Activated naive CD4-positive, alpha-beta T cell treated with anti-CD3 and anti-CD28 coated beads, Interleukin-2, amount 10 ng/mL, durations not matched to agents 7 days and 5 days (primary cell): ENCODE data around the gene DSG1.
"Not testable (repeated sequence)": the region's sequence is repeated elsewhere in the genome, so short reads cannot be mapped to it uniquely, and the experiment has no call there.

ENCODE experiments used
- CTCF ChIA-PET: fragments of 350-600 bp; sonication (Branson Sonifier 250); formaldehyde crosslinking; loops from one replicate; lab custom pipeline; 2021; ENCODE audit warnings: antibody characterized with exemption; lab: Charles Lee
- DNase-seq: peaks from one replicate; pipeline ENCODE4 v3.0.0-alpha.2; 2020
- H3K27ac Mint-ChIP-seq: one replicate; pipeline ENCODE4 v1.8.0; 2021; ENCODE audit warnings: mild to moderate bottlenecking, moderate library complexity, mixed read lengths
- H3K27me3 Mint-ChIP-seq: one replicate; pipeline ENCODE4 v1.8.0; 2021; ENCODE audit warnings: mild to moderate bottlenecking, mixed read lengths
- H3K36me3 Mint-ChIP-seq: one replicate; pipeline ENCODE4 v1.8.0; 2021; ENCODE audit warnings: mixed read lengths
- H3K4me1 Mint-ChIP-seq: one replicate; pipeline ENCODE4 v1.8.0; 2021; ENCODE audit warnings: mixed read lengths
- H3K4me3 Mint-ChIP-seq: one replicate; pipeline ENCODE4 v1.8.0; 2021; ENCODE audit warnings: mild to moderate bottlenecking, moderate library complexity, mixed read lengths
- H3K9me3 Mint-ChIP-seq: one replicate; pipeline ENCODE4 v1.8.0; 2021; ENCODE audit warnings: mixed read lengths

The DSG1 gene

GRCh38 chr18:31317860-31318259 lies at the start of gene DSG1:
Gene DSG1 (plus strand): TSS chr18:31318160. CDS start chr18:31318301, 141 bp downstream.
- no peaks in the 10 kb centered on the region for H3K27me3 Mint-ChIP-seq
- no peak within 1 kb of the TSS for H3K4me3 Mint-ChIP-seq
- H3K9me3 Mint-ChIP-seq: no peaks in the 10 kb centered on the region
- H3K27ac Mint-ChIP-seq: no peak within 1 kb of the TSS
- H3K4me1 Mint-ChIP-seq: no peaks in the 10 kb centered on the region
- no peaks in the 10 kb centered on the region for H3K36me3 Mint-ChIP-seq
- CTCF ChIA-PET: interaction anchor here (0.6 kb wide), 1 partner anchor 1669 kb away, joined by 4 read pairs; no protein-coding TSS in a partner anchor
- no peak for DNase-seq

- Mint-ChIP-seq H3K36me3 (no peaks in the 10 kb centered on the region), H3K4me1 (no peaks in the 10 kb centered on the region), H3K9me3 (no peaks in the 10 kb centered on the region), H3K4me3 (no peak overlapping the region), H3K27me3 (no peaks in the 10 kb centered on the region), H3K27ac (no peak overlapping the region)
- CTCF ChIA-PET: no interaction called here
- DNase-seq: no peak
These were observed 49.0 kb upstream of the DSG1 start for GRCh38 chr18:31268985-31269406.

GRCh38 chr18:31269566-31269965 lies 48.4 kb upstream of the DSG1 start:
- H3K4me1 Mint-ChIP-seq: no peaks in the 10 kb centered on the region
- CTCF ChIA-PET: no interaction called here
- no peaks in the 10 kb centered on the region for H3K9me3 Mint-ChIP-seq
- no peaks in the 10 kb centered on the region for H3K27me3 Mint-ChIP-seq
- no peaks in the 10 kb centered on the region for H3K36me3 Mint-ChIP-seq
- no peak overlapping the region for H3K27ac Mint-ChIP-seq
- H3K4me3 Mint-ChIP-seq: no peak overlapping the region
- no peak for DNase-seq

DNA sequence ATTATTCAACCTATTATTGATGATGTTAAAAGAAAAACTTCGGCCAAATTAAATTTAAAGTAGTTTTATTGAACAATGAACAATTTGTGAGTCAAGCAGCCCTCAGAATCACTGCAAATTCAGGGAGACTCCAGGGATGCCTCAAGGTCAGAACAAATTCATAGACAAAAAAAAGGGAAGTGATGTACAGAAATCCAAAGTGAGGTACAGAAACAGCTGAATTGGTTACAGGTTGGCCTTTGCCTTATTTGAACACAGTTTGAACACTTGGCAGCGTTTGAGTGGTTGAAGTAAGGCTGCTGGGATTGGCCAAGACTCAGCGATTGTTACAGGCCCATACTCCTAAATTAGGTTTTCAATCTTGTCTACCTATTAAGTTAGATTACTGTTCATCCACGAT lies 47.4 kb upstream of the DSG1 start:
- no peak overlapping the region for H3K27ac Mint-ChIP-seq
- CTCF ChIA-PET: no interaction called here
- no peaks in the 10 kb centered on the region for H3K27me3 Mint-ChIP-seq
- no peaks in the 10 kb centered on the region for H3K4me1 Mint-ChIP-seq
- H3K36me3 Mint-ChIP-seq: no peaks in the 10 kb centered on the region
- DNase-seq: no peak
- no peaks in the 10 kb centered on the region for H3K9me3 Mint-ChIP-seq
- no peak overlapping the region for H3K4me3 Mint-ChIP-seq

- H3K4me1 Mint-ChIP-seq: no peaks in the 10 kb centered on the region
- H3K27ac Mint-ChIP-seq: no peak overlapping the region
- DNase-seq: no peak
- CTCF ChIA-PET: no interaction called here
- H3K9me3 Mint-ChIP-seq: no peaks in the 10 kb centered on the region
- H3K36me3 Mint-ChIP-seq: no peaks in the 10 kb centered on the region
- no peaks in the 10 kb centered on the region for H3K27me3 Mint-ChIP-seq
- no peak overlapping the region for H3K4me3 Mint-ChIP-seq
These were observed 44.0 kb upstream of the DSG1 start for GRCh38 chr18:31273812-31274527.

- DNase-seq: no peak
- Mint-ChIP-seq H3K4me1 (no peaks in the 10 kb centered on the region), H3K36me3 (no peaks in the 10 kb centered on the region), H3K27me3 (no peaks in the 10 kb centered on the region), H3K27ac (no peak overlapping the region), H3K4me3 (no peak overlapping the region), H3K9me3 (no peaks in the 10 kb centered on the region)
- CTCF ChIA-PET: no interaction called here
These were observed 43.0 kb upstream of the DSG1 start for GRCh38 chr18:31274931-31275330.

DNA sequence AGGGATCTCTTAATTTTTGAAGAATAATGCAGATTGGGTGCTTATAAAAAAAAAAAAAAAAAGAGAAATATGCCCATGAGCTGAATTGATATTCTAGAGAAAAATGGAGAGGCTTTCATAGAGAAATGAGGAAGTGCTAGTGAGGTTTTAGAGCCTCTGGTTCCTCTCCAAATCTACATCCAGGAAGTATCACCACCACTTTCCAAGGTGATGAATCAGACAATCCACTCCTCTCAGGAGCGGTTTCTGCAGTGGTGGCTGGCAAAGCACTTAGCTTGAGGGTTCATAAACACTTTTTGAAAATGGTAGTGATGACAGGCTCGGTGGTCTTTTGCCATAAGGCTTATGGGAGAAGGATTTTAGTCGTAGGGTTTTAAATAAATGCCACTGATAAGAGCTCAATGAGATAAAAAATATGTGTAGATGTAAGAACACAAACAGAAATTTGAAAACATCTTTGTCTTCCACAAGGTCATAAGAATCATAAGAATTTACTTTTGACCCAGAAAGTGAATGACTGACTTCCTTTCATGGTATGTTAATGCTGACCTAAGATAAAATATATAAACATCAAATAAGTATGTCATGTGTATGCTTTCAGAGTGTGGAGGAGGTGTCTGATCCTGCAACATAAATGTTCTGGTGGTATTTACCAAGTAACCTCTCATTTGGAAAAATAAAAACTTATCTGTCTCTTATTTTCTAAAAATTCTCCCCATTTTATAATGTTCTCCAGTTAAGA lies 42.1 kb upstream of the DSG1 start:
- DNase-seq: no peak
- no peak overlapping the region for H3K4me3 Mint-ChIP-seq
- no peak overlapping the region for H3K27ac Mint-ChIP-seq
- no peaks in the 10 kb centered on the region for H3K4me1 Mint-ChIP-seq
- H3K9me3 Mint-ChIP-seq: no peaks in the 10 kb centered on the region
- H3K27me3 Mint-ChIP-seq: no peaks in the 10 kb centered on the region
- no peaks in the 10 kb centered on the region for H3K36me3 Mint-ChIP-seq
- CTCF ChIA-PET: no interaction called here

DNA sequence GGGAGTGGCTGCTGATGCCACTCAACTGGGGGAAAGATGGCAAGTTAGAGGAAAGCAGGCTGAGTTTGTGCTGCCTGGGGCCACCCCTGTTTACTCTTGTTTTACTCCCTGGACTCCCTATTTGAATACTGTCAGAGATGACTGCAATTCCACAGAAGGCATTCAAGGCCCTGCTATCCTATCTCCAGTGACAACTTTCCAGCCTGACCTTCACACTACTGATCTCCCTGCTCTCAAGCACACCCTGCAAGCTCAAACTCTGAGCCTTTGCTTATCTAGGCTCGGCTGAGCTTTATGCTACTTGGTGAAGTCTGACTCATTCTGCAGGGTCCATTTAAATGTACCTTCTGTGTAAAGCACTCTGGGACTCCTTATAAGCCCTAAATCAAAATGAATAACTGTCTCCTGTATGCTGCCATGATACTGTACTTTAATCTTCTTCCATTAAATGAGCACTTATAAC lies 39.3 kb upstream of the DSG1 start:
- Mint-ChIP-seq H3K9me3 (no peaks in the 10 kb centered on the region), H3K27me3 (no peaks in the 10 kb centered on the region), H3K4me1 (no peaks in the 10 kb centered on the region), H3K4me3 (no peak overlapping the region), H3K36me3 (no peaks in the 10 kb centered on the region), H3K27ac (no peak overlapping the region)
- no peak for DNase-seq
- CTCF ChIA-PET: no interaction called here

DNA sequence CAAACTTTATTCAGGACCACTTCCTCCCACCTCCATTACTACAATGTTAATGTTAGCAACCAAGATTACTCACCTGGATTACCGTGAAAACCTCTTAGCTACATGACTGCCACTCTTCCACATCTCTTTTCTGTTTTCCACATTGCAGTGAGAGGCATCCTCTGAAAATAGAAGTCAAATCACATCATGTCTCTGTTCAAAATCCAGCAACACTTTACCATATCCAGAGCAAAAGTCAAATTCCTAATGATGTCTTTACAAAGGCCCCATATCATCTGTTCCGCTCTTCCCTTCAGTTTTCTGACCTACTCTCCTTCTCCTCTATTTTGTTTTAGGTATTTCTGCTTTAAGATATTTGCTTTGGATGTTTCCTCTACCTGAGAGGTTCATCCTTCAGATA lies 37.5 kb upstream of the DSG1 start:
- no peak for DNase-seq
- Mint-ChIP-seq H3K4me3 (no peak overlapping the region), H3K27ac (no peak overlapping the region), H3K27me3 (no peaks in the 10 kb centered on the region), H3K9me3 (no peaks in the 10 kb centered on the region), H3K4me1 (no peaks in the 10 kb centered on the region), H3K36me3 (no peaks in the 10 kb centered on the region)
- CTCF ChIA-PET: no interaction called here

GRCh38 chr18:31281437-31281836 lies 36.5 kb upstream of the DSG1 start:
- Mint-ChIP-seq H3K4me1 (no peaks in the 10 kb centered on the region), H3K36me3 (no peaks in the 10 kb centered on the region), H3K4me3 (no peak overlapping the region), H3K9me3 (peaks cover 5% of the 10 kb centered on the region), H3K27ac (no peak overlapping the region), H3K27me3 (no peaks in the 10 kb centered on the region)
- CTCF ChIA-PET: no interaction called here
- DNase-seq: no peak

GRCh38 chr18:31289446-31289845 lies 28.5 kb upstream of the DSG1 start:
- H3K4me1 Mint-ChIP-seq, CTCF ChIA-PET, DNase-seq, H3K4me3 Mint-ChIP-seq, H3K27me3 Mint-ChIP-seq, H3K36me3 Mint-ChIP-seq, H3K27ac Mint-ChIP-seq: not testable (repeated sequence)
- peaks cover 26% of the 10 kb centered on the region for H3K9me3 Mint-ChIP-seq

GRCh38 chr18:31291688-31292087 lies 26.3 kb upstream of the DSG1 start:
- CTCF ChIA-PET: no interaction called here
- no peak for DNase-seq
- Mint-ChIP-seq H3K36me3 (no peaks in the 10 kb centered on the region), H3K9me3 (peaks cover 19% of the 10 kb centered on the region), H3K27me3 (no peaks in the 10 kb centered on the region), H3K27ac (no peak overlapping the region), H3K4me3 (no peak overlapping the region), H3K4me1 (no peaks in the 10 kb centered on the region)

GRCh38 chr18:31294199-31294747 lies 23.7 kb upstream of the DSG1 start:
- Mint-ChIP-seq H3K36me3 (no peaks in the 10 kb centered on the region), H3K4me3 (no peak overlapping the region), H3K27me3 (no peaks in the 10 kb centered on the region), H3K9me3 (peaks cover 7% of the 10 kb centered on the region), H3K27ac (no peak overlapping the region), H3K4me1 (no peaks in the 10 kb centered on the region)
- no peak for DNase-seq
- CTCF ChIA-PET: no interaction called here

- Mint-ChIP-seq H3K4me3 (no peak overlapping the region), H3K27ac (no peak overlapping the region), H3K27me3 (no peaks in the 10 kb centered on the region), H3K4me1 (no peaks in the 10 kb centered on the region), H3K36me3 (no peaks in the 10 kb centered on the region), H3K9me3 (no peaks in the 10 kb centered on the region)
- DNase-seq: no peak
- CTCF ChIA-PET: no interaction called here
These were observed 20.7 kb upstream of the DSG1 start for GRCh38 chr18:31297248-31297647.

GRCh38 chr18:31301201-31301655 lies 16.7 kb upstream of the DSG1 start:
- no peaks in the 10 kb centered on the region for H3K27me3 Mint-ChIP-seq
- H3K4me3 Mint-ChIP-seq: no peak overlapping the region
- no peak overlapping the region for H3K27ac Mint-ChIP-seq
- H3K9me3 Mint-ChIP-seq: no peaks in the 10 kb centered on the region
- no peak for DNase-seq
- no peaks in the 10 kb centered on the region for H3K4me1 Mint-ChIP-seq
- CTCF ChIA-PET: no interaction called here
- no peaks in the 10 kb centered on the region for H3K36me3 Mint-ChIP-seq
